NT2/D1 (cell line): ENCODE measurements around the gene PSEN1.

Source experiments
- YY1 ChIP-seq: IDR thresholded peaks from 2 replicates; pipeline ENCODE4 v1.6.1; 2011; ENCODE audit not compliant: insufficient read length, insufficient read depth
- ZNF274 ChIP-seq: IDR thresholded peaks from 2 replicates; pipeline ENCODE4 v1.6.1; 2011; ENCODE audit warnings: mild to moderate bottlenecking, low read depth, low read length

- TF ChIP-seq ZNF274 (no peak), YY1 (no peak)
Measured at GRCh38 chr14:73149753-73150152, 13.4 kb downstream of the PSEN1 start.
